K562 (cell line): ENCODE results near the gene EGFL7. TPM values are rescaled to one million over a fixed set of nuclear protein-coding genes. Genes with fewer than 3 reads are reported as not detected.

Source experiments
- COPS2 ChIP-seq: fragments of 450-650 bp; conservative IDR thresholded peaks from 2 replicates; pipeline ENCODE4 v1.6.1; 2016; ENCODE audit warnings: mild to moderate bottlenecking, moderate library complexity
- EP400 ChIP-seq: fragments of 450-650 bp; IDR thresholded peaks from 2 replicates; pipeline ENCODE4 v1.6.1; 2017; ENCODE audit warnings: antibody characterized with exemption, mild to moderate bottlenecking, moderate library complexity
- IRF2 ChIP-seq: sonication (generic); formaldehyde crosslinking; IDR thresholded peaks from 2 replicates; pipeline ENCODE4 v1.8.1; 2022; ENCODE audit warnings: mild to moderate bottlenecking, missing genetic modification reagents
- MEF2A ChIP-seq: IDR thresholded peaks from 2 replicates; pipeline ENCODE4 v1.6.1; 2011; ENCODE audit warnings: low read depth, mild to moderate bottlenecking, low read length, moderate library complexity; ENCODE audit not compliant: control insufficient read depth
- PCBP2 ChIP-seq: fragments of 200-400 bp; formaldehyde crosslinking; IDR thresholded peaks from 2 replicates; pipeline ENCODE4 v1.6.1; 2018; ENCODE audit warnings: low read length, low read depth, mild to moderate bottlenecking, moderate library complexity; ENCODE audit not compliant: poor library complexity, severe bottlenecking
- RBM34 ChIP-seq: fragments of 200-400 bp; formaldehyde crosslinking; IDR thresholded peaks from 2 replicates; pipeline ENCODE4 v1.6.1; 2018; ENCODE audit warnings: low read length, borderline replicate concordance; ENCODE audit not compliant: insufficient read depth
- SAFB2 ChIP-seq: fragments of 200-400 bp; formaldehyde crosslinking; IDR thresholded peaks from 2 replicates; pipeline ENCODE4 v1.6.1; 2018; ENCODE audit warnings: borderline replicate concordance, low read length, low read depth, moderate library complexity; ENCODE audit not compliant: severe bottlenecking
- SRSF1 ChIP-seq: fragments of 200-400 bp; formaldehyde crosslinking; IDR thresholded peaks from 2 replicates; pipeline ENCODE4 v1.6.1; 2017; ENCODE audit warnings: mild to moderate bottlenecking, low read depth, low read length, moderate library complexity
- SUPT5H ChIP-seq: fragments of 450-650 bp; IDR thresholded peaks from 2 replicates; pipeline ENCODE4 v1.6.1; 2016
- TBL1XR1 ChIP-seq, 2 experiments: IDR thresholded peaks; 2 replicates each; pipeline ENCODE4 v1.6.1; 2012; ENCODE audit warnings: improper control_type of control experiment in 2 of 2, low read length in 2 of 2, mild to moderate bottlenecking in 1 of 2
- polyA plus RNA-seq, 8 experiments: library from polyadenylated mRNA; depleted of rRNA in 4 of 8; stranded (reverse) in 5 of 8; unstranded in 3 of 8; fragments of >200 nt; fragmentation: Nextera tagmentation in 2 of 8; fragmentation: Illumina TruSeq in 1 of 8; extraction: Ambion mirVana in 2 of 8; extraction: Trizol in 1 of 8; gene quantifications; 2 replicates each; pipeline versions ENCODE4 v1.2.1 to v1.2.3, GENCODE V29; 2011 to 2014; ENCODE audit warnings: inconsistent platforms in 1 of 8, missing spikeins in 1 of 8
- total RNA-seq, 7 experiments: library from RNA; depleted of rRNA in 6 of 7; stranded (reverse); fragments of >200 nt in 6 of 7; fragmentation: Illumina TruSeq in 2 of 7; extraction: Trizol in 2 of 7; gene quantifications; 2 replicates each; pipeline versions ENCODE4 v1.2.1 to v1.2.3, GENCODE V29; 2011 to 2021; ENCODE audit warnings: low replicate concordance in 1 of 7
- TF ChIP-seq, protein P1 (sequence below): fragments of 450-650 bp; formaldehyde crosslinking; conservative IDR thresholded peaks from 2 replicates; pipeline ENCODE4 v1.4.0; 2022; ENCODE audit warnings: mild to moderate bottlenecking, missing genetic modification characterization
- TF ChIP-seq, protein P2 (sequence below): fragments of 250-450 bp; sonication (Bioruptor Pico); IDR thresholded peaks from 2 replicates; pipeline ENCODE4 v1.5.0; 2021
- TF ChIP-seq, protein P3 (sequence below): fragments of 450-650 bp; IDR thresholded peaks from 2 replicates; pipeline ENCODE4 v1.6.1; 2016; ENCODE audit warnings: antibody characterized with exemption
- TF ChIP-seq, protein P4 (sequence below): fragments of 200-400 bp; formaldehyde crosslinking; IDR thresholded peaks from 2 replicates; pipeline ENCODE4 v1.6.1; 2017; ENCODE audit warnings: mild to moderate bottlenecking, low read depth, low read length, moderate library complexity
- TF ChIP-seq, protein P5 (sequence below): sonication (generic); IDR thresholded peaks from 2 replicates; pipeline ENCODE4 v1.6.1; 2016
- TF ChIP-seq, protein P6 (sequence below): sonication (generic); formaldehyde crosslinking; IDR thresholded peaks from 2 replicates; pipeline ENCODE4 v1.8.1; 2023; ENCODE audit warnings: mild to moderate bottlenecking, missing genetic modification reagents

The EGFL7 gene
- total and polyA plus RNA-seq, 9 of the 15 experiments (the other 6 are each of a cell fraction or from before 2014, with no cell fraction given): 1.5 to 286 (median 55.5) TPM

DNA sequence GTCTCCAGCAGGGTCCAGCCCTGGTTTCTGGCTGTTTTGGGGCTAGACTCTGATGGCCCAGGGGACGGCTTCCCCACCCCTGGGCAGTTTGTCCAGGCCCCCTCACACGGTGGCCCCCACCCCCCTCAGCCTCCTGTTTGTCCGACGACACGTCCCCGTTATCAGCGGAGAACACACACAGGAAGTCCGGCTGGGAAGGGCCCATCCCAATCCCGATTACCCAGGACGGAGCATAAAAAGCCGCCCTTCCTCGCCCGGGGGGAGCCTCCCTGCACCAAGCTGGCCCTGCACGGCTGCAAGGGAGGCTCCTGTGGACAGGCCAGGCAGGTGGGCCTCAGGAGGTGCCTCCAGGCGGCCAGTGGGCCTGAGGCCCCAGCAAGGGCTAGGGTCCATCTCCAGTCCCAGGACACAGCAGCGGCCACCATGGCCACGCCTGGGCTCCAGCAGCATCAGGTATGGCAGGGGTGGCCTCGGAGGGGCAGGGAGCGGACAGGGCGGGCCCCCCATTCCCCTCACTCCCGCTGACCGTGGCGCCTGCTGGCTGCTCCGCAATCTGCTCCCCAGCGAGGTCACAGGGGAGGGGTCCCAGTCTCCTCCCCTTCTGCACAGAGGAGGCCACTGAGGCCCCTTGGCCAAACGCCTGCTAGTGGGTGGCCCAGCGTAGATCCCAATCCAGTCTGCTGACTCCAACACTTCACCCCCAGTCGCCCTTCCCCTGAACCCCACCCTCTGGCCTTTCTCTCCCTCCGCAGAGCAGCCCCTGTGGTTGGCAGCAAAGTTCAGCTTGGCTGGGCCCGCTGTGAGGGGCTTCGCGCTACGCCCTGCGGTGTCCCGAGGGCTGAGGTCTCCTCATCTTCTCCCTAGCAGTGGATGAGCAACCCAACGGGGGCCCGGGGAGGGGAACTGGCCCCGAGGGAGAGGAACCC is at the start of gene EGFL7 (continued):
- TF ChIP-seq, protein P1, sequence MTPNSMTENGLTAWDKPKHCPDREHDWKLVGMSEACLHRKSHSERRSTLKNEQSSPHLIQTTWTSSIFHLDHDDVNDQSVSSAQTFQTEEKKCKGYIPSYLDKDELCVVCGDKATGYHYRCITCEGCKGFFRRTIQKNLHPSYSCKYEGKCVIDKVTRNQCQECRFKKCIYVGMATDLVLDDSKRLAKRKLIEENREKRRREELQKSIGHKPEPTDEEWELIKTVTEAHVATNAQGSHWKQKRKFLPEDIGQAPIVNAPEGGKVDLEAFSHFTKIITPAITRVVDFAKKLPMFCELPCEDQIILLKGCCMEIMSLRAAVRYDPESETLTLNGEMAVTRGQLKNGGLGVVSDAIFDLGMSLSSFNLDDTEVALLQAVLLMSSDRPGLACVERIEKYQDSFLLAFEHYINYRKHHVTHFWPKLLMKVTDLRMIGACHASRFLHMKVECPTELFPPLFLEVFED (CRISPR knock-in tag): no peak
- TF ChIP-seq SUPT5H: peak; percentile 99
- no peak for TF ChIP-seq RBM34
- 0 out of 2 replicates have a peak, but pooled peaks have one; percentile 49 for TF ChIP-seq SRSF1
- TF ChIP-seq, protein P2, sequence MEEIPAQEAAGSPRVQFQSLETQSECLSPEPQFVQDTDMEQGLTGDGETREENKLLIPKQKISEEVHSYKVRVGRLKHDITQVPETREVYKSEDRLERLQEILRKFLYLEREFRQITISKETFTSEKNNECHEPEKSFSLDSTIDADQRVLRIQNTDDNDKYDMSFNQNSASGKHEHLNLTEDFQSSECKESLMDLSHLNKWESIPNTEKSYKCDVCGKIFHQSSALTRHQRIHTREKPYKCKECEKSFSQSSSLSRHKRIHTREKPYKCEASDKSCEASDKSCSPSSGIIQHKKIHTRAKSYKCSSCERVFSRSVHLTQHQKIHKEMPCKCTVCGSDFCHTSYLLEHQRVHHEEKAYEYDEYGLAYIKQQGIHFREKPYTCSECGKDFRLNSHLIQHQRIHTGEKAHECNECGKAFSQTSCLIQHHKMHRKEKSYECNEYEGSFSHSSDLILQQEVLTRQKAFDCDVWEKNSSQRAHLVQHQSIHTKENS (CRISPR knock-in tag): no peak
- TF ChIP-seq, protein P3, sequence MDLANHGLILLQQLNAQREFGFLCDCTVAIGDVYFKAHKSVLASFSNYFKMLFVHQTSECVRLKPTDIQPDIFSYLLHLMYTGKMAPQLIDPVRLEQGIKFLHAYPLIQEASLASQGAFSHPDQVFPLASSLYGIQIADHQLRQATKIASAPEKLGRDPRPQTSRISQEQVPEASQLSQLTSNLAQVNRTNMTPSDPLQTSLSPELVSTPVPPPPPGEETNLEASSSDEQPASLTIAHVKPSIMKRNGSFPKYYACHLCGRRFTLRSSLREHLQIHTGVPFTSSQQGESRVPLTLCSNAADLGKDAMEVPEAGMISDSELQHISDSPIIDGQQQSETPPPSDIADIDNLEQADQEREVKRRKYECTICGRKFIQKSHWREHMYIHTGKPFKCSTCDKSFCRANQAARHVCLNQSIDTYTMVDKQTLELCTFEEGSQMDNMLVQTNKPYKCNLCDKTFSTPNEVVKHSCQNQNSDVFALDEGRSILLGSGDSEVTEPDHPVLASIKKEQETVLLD: 0 out of 2 replicates have a peak, but pooled peaks have one; percentile 62
- no peak for TF ChIP-seq COPS2
- TF ChIP-seq SAFB2: no peak
- no peak for TF ChIP-seq PCBP2
- TF ChIP-seq TBL1XR1 (IDR thresholded peaks at IDR 0.05; ENCODE audit: low read length in 2 of 2): peak in 1 of 2 experiments; percentile 76; a peak in 2 of 4 replicates
- TF ChIP-seq, protein P4, sequence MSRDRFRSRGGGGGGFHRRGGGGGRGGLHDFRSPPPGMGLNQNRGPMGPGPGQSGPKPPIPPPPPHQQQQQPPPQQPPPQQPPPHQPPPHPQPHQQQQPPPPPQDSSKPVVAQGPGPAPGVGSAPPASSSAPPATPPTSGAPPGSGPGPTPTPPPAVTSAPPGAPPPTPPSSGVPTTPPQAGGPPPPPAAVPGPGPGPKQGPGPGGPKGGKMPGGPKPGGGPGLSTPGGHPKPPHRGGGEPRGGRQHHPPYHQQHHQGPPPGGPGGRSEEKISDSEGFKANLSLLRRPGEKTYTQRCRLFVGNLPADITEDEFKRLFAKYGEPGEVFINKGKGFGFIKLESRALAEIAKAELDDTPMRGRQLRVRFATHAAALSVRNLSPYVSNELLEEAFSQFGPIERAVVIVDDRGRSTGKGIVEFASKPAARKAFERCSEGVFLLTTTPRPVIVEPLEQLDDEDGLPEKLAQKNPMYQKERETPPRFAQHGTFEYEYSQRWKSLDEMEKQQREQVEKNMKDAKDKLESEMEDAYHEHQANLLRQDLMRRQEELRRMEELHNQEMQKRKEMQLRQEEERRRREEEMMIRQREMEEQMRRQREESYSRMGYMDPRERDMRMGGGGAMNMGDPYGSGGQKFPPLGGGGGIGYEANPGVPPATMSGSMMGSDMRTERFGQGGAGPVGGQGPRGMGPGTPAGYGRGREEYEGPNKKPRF: no peak
- TF ChIP-seq MEF2A: no peak
- TF ChIP-seq, protein P5, sequence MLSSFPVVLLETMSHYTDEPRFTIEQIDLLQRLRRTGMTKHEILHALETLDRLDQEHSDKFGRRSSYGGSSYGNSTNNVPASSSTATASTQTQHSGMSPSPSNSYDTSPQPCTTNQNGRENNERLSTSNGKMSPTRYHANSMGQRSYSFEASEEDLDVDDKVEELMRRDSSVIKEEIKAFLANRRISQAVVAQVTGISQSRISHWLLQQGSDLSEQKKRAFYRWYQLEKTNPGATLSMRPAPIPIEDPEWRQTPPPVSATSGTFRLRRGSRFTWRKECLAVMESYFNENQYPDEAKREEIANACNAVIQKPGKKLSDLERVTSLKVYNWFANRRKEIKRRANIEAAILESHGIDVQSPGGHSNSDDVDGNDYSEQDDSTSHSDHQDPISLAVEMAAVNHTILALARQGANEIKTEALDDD: no peak
- peak; percentile 32; the same call in 1 of the 2 replicates for TF ChIP-seq EP400
- no peak for TF ChIP-seq IRF2 (CRISPR knock-in tag)
- TF ChIP-seq, protein P6, sequence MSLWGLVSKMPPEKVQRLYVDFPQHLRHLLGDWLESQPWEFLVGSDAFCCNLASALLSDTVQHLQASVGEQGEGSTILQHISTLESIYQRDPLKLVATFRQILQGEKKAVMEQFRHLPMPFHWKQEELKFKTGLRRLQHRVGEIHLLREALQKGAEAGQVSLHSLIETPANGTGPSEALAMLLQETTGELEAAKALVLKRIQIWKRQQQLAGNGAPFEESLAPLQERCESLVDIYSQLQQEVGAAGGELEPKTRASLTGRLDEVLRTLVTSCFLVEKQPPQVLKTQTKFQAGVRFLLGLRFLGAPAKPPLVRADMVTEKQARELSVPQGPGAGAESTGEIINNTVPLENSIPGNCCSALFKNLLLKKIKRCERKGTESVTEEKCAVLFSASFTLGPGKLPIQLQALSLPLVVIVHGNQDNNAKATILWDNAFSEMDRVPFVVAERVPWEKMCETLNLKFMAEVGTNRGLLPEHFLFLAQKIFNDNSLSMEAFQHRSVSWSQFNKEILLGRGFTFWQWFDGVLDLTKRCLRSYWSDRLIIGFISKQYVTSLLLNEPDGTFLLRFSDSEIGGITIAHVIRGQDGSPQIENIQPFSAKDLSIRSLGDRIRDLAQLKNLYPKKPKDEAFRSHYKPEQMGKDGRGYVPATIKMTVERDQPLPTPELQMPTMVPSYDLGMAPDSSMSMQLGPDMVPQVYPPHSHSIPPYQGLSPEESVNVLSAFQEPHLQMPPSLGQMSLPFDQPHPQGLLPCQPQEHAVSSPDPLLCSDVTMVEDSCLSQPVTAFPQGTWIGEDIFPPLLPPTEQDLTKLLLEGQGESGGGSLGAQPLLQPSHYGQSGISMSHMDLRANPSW: no peak
